Measurements from ENCODE around the gene AFF3. TPM values are rescaled to one million over a fixed set of nuclear protein-coding genes. Genes with fewer than 3 reads are reported as not detected.

The AFF3 gene, protein sequence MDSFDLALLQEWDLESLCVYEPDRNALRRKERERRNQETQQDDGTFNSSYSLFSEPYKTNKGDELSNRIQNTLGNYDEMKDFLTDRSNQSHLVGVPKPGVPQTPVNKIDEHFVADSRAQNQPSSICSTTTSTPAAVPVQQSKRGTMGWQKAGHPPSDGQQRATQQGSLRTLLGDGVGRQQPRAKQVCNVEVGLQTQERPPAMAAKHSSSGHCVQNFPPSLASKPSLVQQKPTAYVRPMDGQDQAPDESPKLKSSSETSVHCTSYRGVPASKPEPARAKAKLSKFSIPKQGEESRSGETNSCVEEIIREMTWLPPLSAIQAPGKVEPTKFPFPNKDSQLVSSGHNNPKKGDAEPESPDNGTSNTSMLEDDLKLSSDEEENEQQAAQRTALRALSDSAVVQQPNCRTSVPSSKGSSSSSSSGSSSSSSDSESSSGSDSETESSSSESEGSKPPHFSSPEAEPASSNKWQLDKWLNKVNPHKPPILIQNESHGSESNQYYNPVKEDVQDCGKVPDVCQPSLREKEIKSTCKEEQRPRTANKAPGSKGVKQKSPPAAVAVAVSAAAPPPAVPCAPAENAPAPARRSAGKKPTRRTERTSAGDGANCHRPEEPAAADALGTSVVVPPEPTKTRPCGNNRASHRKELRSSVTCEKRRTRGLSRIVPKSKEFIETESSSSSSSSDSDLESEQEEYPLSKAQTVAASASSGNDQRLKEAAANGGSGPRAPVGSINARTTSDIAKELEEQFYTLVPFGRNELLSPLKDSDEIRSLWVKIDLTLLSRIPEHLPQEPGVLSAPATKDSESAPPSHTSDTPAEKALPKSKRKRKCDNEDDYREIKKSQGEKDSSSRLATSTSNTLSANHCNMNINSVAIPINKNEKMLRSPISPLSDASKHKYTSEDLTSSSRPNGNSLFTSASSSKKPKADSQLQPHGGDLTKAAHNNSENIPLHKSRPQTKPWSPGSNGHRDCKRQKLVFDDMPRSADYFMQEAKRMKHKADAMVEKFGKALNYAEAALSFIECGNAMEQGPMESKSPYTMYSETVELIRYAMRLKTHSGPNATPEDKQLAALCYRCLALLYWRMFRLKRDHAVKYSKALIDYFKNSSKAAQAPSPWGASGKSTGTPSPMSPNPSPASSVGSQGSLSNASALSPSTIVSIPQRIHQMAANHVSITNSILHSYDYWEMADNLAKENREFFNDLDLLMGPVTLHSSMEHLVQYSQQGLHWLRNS (N-terminal part only)
- 1 to 10 TPM; 5.6 TPM for total RNA-seq

DNA sequence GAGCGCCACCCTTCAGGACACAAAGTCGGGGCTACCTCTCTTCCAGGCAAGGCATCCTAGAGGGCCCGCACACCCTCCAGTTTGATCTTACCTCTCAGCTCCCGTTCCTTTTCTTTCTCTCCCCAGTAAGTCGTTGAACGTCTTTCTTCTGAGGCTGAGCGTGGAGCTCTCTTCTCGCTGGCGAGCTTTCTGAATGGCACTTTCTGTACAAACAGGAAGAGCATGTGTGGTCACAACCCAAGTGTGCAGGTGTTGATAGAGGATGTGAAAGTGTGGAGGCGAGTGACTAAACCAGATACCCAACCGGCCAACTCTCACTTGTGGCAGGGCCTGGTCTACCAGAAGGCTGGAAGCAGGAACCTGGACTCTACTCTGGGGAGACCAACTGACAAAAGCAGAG lies at the start of gene AFF3:
AFF3 (minus strand) TSS at position 198 of the 400 bp plus-strand sequence. CDS start 38,136 bp downstream, outside the sequence.
- intact Hi-C loops (cut with DNase I, micrococcal nuclease): loop anchor here in 1 of 2 experiments (5.0 kb wide), 1 partner anchor 870 kb away; no protein-coding TSS in a partner anchor
- Mint-ChIP-seq H3K27me3 (peaks cover 5% of the 10 kb centered on the region), H3K4me1 (peaks cover 55% of the 10 kb centered on the region), H3K4me3 (peak within 1 kb of the TSS; percentile 88), H3K9me3 (ENCODE audit: low read depth) (no peaks in the 10 kb centered on the region), H3K27ac (peak within 1 kb of the TSS; percentile 94), H3K36me3 (ENCODE audit: low read depth) (no peaks in the 10 kb centered on the region)
- ATAC-seq: peak; percentile 94
- peak; percentile 79 for DNase-seq
- ChIA-PET POLR2A (interaction anchor here (1.5 kb wide), 1 partner anchor 81 kb away, joined by 3 read pairs; no protein-coding TSS in a partner anchor), CTCF (interaction anchor here (0.5 to 1.5 kb wide), 2 partner anchors 13 to 172 kb away, joined by 3 read pairs; no protein-coding TSS in a partner anchor)

DNA sequence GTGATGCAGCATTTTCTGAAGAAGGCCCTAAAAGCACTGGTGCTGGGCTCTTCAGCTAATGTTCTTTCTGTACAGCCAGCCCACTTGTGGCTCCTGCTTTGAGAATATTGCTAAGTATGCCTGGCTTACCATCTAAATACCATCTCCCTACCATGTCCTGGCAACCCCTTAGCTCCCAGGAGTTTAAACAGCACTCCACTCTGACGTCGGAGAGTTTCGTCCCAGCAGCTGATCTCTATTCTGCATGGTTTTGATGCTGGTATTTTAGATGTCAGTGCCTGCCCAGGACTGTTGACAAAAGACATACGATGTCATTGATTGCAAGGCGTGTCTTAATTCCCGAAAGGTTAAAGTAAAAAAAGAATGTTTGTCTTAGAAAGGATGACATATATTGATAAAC lies 47.0 kb upstream of the AFF3 start:
- H3K4me1 Mint-ChIP-seq: no peaks in the 10 kb centered on the region
- no peaks in the 10 kb centered on the region for H3K36me3 Mint-ChIP-seq (ENCODE audit: low read depth)
- ATAC-seq (no peak), DNase-seq (no peak)
- H3K4me3 Mint-ChIP-seq: no peak overlapping the region
- no peaks in the 10 kb centered on the region for H3K9me3 Mint-ChIP-seq (ENCODE audit: low read depth)
- intact Hi-C loops (cut with DNase I, micrococcal nuclease): no loop called here
- ChIA-PET CTCF (no interaction called here), POLR2A (no interaction called here)
- H3K27ac Mint-ChIP-seq: no peak overlapping the region
- H3K27me3 Mint-ChIP-seq: peaks cover 3% of the 10 kb centered on the region

DNA sequence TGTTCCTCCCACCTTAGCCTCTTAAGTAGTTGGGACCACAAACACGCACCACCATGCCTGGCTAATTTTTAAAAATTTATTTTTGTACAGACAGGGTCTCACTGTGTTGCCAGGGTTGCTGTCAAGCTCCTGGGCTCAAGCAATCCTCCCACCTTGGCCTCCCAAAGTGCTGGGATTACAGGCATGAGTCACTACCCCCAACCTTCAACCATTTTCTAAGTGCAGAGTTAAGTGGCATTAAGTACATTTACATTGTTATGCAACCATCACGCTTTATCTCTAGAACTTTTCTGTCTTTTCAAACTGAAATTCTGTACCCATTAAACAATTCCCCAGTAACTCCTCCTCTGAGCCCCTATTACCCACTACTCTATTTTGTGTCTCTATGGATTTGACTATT lies 45.9 kb upstream of the AFF3 start:
- Mint-ChIP-seq H3K27ac (no peak overlapping the region), H3K27me3 (peaks cover 3% of the 10 kb centered on the region), H3K9me3 (ENCODE audit: low read depth) (no peaks in the 10 kb centered on the region), H3K4me3 (no peak overlapping the region), H3K4me1 (no peaks in the 10 kb centered on the region), H3K36me3 (ENCODE audit: low read depth) (no peaks in the 10 kb centered on the region)
- no peak for DNase-seq
- ATAC-seq: no peak
- intact Hi-C loops (cut with DNase I, micrococcal nuclease): no loop called here
- ChIA-PET POLR2A (interaction anchor here (0.6 kb wide), 1 partner anchor 39 kb away, joined by 3 read pairs; no protein-coding TSS in a partner anchor), CTCF (no interaction called here)

DNA sequence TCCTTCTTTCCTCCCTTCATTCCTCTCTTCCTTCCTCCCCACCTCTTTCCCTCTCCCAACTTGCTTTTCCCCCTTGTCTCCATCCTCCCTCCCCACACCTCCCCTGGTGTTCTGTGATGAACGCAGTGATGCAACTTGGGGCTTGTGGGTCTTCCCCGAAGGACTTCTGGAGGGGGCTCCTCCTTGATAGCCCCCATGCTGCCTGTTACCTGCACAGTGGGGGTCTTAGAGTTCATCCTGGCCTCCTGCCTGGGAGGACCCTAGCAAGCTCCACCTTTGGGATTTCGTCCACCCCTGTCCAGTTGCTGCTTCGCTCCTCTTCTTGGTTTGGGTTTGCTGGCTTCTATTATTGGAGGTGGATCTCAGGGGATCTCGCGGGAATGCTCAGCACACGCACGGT lies 43.7 kb upstream of the AFF3 start:
- POLR2A ChIA-PET: no interaction called here
- Mint-ChIP-seq H3K4me3 (no peak overlapping the region), H3K27ac (no peak overlapping the region), H3K9me3 (ENCODE audit: low read depth) (no peaks in the 10 kb centered on the region), H3K4me1 (no peaks in the 10 kb centered on the region), H3K27me3 (peaks cover 1% of the 10 kb centered on the region), H3K36me3 (ENCODE audit: low read depth) (no peaks in the 10 kb centered on the region)
- intact Hi-C loops (cut with DNase I, micrococcal nuclease): no loop called here
- DNase-seq (no peak), ATAC-seq (no peak)
- CTCF ChIA-PET: no interaction called here

DNA sequence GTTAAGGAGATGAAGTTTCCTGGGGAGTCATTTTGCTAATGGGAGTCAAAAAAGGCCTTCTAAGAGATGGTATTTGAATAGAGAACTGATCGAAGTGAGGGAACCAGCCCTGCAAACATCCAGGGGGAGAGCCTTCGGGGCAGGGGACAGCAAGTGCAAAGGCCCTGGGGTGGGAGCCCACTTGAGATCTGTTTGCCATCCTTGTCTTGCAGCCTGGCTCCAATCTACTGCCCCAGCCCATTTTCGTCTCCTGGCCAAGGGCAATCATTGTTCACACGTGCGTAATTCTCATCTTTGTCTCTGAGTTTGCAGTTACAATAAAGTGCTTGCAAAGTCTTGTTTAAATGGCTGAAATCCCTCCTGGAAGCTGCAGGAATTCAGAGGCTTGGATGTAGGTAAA lies 43.1 kb upstream of the AFF3 start:
- Mint-ChIP-seq H3K36me3 (ENCODE audit: low read depth) (no peaks in the 10 kb centered on the region), H3K27me3 (peaks cover 1% of the 10 kb centered on the region), H3K4me1 (no peaks in the 10 kb centered on the region), H3K27ac (no peak overlapping the region), H3K4me3 (no peak overlapping the region), H3K9me3 (ENCODE audit: low read depth) (no peaks in the 10 kb centered on the region)
- DNase-seq: no peak
- POLR2A ChIA-PET: no interaction called here
- CTCF ChIA-PET: no interaction called here
- no peak for ATAC-seq
- intact Hi-C loops (cut with DNase I, micrococcal nuclease): no loop called here

DNA sequence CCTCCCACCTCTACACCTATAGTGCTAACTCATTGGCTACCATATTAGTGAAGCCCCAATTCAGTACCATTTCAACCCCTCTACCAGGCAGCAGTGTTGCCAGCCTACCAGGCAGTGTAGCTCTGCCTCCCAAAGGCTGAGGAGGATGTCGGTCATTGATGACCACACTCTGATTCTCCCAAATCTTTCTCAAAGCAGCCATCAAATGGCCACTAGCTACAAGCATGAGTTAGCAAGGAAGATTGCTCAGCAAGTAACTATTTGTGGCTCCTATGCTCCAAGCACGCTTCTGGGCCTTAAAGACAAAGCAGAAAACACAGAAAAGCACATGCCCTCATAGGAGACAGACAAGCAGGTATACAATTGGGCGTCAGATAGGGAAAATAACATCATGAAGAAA lies 42.7 kb upstream of the AFF3 start:
- ChIA-PET POLR2A (no interaction called here), CTCF (no interaction called here)
- DNase-seq: no peak
- intact Hi-C loops (cut with DNase I, micrococcal nuclease): no loop called here
- ATAC-seq: no peak
- H3K9me3 Mint-ChIP-seq (ENCODE audit: low read depth): no peaks in the 10 kb centered on the region
- no peak overlapping the region for H3K4me3 Mint-ChIP-seq
- no peaks in the 10 kb centered on the region for H3K36me3 Mint-ChIP-seq (ENCODE audit: low read depth)
- peaks cover 1% of the 10 kb centered on the region for H3K27me3 Mint-ChIP-seq
- no peak overlapping the region for H3K27ac Mint-ChIP-seq
- no peaks in the 10 kb centered on the region for H3K4me1 Mint-ChIP-seq

DNA sequence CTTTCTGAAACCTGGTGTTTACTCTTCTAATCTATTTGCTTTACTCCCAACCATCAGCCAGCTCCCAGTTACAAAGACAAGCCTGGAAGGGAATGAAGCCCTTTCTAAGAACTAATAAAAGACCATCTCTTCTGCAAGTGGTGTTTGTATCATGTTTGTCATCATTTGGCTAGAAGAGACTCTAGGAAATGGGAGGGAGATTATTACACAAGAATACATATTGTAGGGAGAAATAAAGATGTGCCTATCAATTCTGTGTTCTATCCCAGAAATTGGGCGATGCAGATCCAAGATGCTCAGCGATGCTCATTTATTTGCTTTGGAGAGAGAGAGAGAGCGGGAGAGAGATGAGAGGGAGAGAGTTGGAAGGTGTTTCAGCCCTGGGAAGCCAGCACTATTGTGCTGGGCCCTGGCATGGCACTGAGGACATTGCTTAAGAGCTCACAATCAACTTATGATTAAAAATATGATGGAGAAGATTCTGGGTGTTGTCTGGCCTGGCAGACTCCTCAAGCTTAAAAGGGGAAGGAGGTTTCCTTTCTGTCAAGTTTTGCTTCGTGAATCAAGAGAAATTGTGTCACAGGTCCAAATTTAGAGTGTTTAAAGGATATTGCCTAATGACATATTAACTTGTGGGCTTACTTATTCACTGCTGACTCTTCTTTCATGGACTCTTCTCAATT lies 41.8 kb upstream of the AFF3 start:
- Mint-ChIP-seq H3K36me3 (ENCODE audit: low read depth) (no peaks in the 10 kb centered on the region), H3K27me3 (peaks cover 1% of the 10 kb centered on the region), H3K4me1 (no peaks in the 10 kb centered on the region), H3K27ac (no peak overlapping the region), H3K9me3 (ENCODE audit: low read depth) (no peaks in the 10 kb centered on the region), H3K4me3 (no peak overlapping the region)
- no peak for ATAC-seq
- POLR2A ChIA-PET: no interaction called here
- intact Hi-C loops (cut with DNase I, micrococcal nuclease): no loop called here
- CTCF ChIA-PET: no interaction called here
- DNase-seq: no peak

DNA sequence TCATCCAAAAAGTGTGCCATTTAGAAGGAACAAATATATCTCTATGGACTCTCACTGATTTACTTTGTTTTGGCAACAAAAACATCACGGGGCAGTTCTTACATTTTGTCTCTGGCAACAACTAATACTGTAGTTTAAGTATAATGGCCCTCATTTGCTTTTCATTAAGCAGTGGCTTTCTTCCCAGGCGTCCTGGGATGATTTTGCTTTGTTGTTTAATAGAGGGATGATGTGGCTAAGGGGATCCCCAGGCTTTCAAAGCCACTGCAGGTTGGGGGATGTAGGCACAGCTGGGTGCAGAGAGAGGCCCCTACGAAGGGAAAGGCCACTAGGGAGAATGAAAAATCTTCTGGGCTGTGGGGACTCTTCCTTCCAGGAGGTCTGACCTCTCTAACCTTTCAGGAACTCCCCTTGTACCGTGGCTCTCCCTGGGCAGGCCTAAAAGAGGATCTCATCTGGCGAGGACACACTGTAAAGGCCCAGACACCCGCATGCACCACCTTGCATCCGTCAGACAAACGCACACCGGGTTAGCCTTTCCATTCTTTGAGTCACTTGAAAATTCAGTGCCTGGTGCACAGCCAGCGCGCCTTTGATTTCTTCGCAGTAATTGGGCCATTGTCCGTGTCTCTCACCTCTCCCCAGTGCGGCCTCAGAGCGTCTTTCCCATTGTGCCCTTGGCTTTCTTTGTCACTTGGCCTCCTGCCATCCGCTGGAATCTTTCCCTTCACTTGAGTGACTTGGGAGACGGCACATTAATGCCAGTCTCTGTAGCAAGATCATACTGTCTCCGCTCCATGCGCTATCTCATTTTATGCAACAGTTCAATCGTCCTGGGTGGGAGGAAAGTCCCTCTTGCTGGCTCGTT lies 40.3 kb upstream of the AFF3 start:
- Mint-ChIP-seq H3K27ac (no peak overlapping the region), H3K36me3 (ENCODE audit: low read depth) (no peaks in the 10 kb centered on the region), H3K9me3 (ENCODE audit: low read depth) (no peaks in the 10 kb centered on the region), H3K4me3 (no peak overlapping the region), H3K27me3 (peaks cover 1% of the 10 kb centered on the region), H3K4me1 (no peaks in the 10 kb centered on the region)
- no peak for ATAC-seq
- intact Hi-C loops (cut with DNase I, micrococcal nuclease): no loop called here
- no peak for DNase-seq
- ChIA-PET CTCF (interaction anchor here (0.6 kb wide), 1 partner anchor 1032 kb away, joined by 4 read pairs; no protein-coding TSS in a partner anchor), POLR2A (no interaction called here)

DNA sequence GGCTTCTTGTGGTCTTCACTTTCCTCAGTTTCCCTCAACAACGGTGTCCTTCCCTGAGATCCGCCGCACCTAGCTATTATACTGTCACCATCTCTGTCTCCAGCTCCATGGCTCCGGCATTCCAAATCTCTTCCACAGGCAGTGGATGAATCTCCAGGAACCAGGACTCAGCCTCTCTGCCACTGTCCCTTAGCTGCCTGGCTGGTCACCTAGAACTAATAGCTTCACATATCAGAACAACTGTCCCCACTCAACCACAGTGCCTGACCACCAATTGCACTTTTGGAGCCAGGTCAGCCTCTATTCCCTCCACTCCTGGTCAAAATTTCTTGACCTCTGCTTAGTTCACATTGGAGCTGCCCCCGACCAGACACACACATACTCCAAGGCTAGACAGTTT lies 38.1 kb upstream of the AFF3 start:
- ATAC-seq: no peak
- Mint-ChIP-seq H3K9me3 (ENCODE audit: low read depth) (no peaks in the 10 kb centered on the region), H3K27ac (no peak overlapping the region), H3K4me3 (no peak overlapping the region), H3K36me3 (ENCODE audit: low read depth) (no peaks in the 10 kb centered on the region), H3K27me3 (no peaks in the 10 kb centered on the region), H3K4me1 (no peaks in the 10 kb centered on the region)
- intact Hi-C loops (cut with DNase I, micrococcal nuclease): no loop called here
- POLR2A ChIA-PET: no interaction called here
- no peak for DNase-seq
- CTCF ChIA-PET: no interaction called here

DNA sequence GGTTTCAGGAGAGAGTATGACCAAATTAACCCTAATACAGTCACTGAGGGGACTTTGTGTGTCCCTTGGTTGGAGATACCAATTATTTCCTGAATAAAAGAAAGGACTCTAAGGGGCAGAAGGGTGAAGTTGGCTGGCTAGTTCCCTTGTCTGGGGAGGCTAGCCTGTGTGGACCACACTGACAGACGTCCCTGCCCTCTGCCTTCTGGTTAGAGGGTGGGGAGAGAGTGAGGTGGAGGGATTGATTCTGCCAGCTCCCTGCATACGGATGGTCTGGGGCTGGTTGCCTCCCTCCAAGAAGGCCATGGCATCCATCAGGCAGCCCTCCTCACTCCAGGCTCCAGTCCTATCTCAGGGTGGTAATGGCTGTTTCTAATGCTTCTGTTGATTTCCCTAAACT lies 37.4 kb upstream of the AFF3 start:
- Mint-ChIP-seq H3K36me3 (ENCODE audit: low read depth) (no peaks in the 10 kb centered on the region), H3K27me3 (no peaks in the 10 kb centered on the region), H3K27ac (no peak overlapping the region), H3K9me3 (ENCODE audit: low read depth) (no peaks in the 10 kb centered on the region), H3K4me3 (no peak overlapping the region), H3K4me1 (no peaks in the 10 kb centered on the region)
- CTCF ChIA-PET: interaction anchor here (0.6 kb wide), 1 partner anchor 71 kb away, joined by 5 read pairs; no protein-coding TSS in a partner anchor
- intact Hi-C loops (cut with DNase I, micrococcal nuclease): no loop called here
- POLR2A ChIA-PET: no interaction called here
- ATAC-seq: no peak
- DNase-seq: no peak

Measured in activated CD4-positive, alpha-beta T cell treated with anti-CD3 and anti-CD28 coated beads for 36 hours (primary cell).